Keratinocyte (primary cell): ENCODE data around the gene DHX15. TPM values are rescaled to one million over a fixed set of nuclear protein-coding genes. Genes with fewer than 3 reads are reported as not detected.

Experiments used
- DNase-seq: peaks from one replicate; pipeline ENCODE4 v3.0.0-alpha.2; 2011; ENCODE audit warnings: low read depth, missing footprints, low spot score
- FAIRE-seq: peaks from 2 replicates; lab custom pipeline; 2011; peaks lifted over from hg19 to GRCh38; lab: Jason Lieb, UNC
- H2AFZ ChIP-seq: 2 replicates; pipeline ENCODE4 v1.6.0; 2012; ENCODE audit warnings: low read length, control low read depth, inconsistent platforms; ENCODE audit not compliant: control insufficient read depth
- H3K27ac ChIP-seq: 2 replicates; pipeline ENCODE4 v1.5.1; 2011; ENCODE audit warnings: low read length; ENCODE audit not compliant: control insufficient read depth, insufficient read depth
- H3K27me3 ChIP-seq: 3 replicates; pipeline ENCODE4 v1.6.0; 2011; ENCODE audit warnings: low read length; ENCODE audit not compliant: control insufficient read depth, insufficient read depth; ENCODE audit errors: extremely low read depth
- H3K36me3 ChIP-seq, 2 experiments: 2 replicates in 1 of 2; 3 replicates in 1 of 2; pipeline ENCODE4 v1.5.1; 2011; ENCODE audit warnings: low read length in 2 of 2, mild to moderate bottlenecking in 1 of 2; ENCODE audit not compliant: control insufficient read depth in 2 of 2, insufficient read depth in 2 of 2; ENCODE audit errors: extremely low read depth in 1 of 2
- H3K4me1 ChIP-seq: 3 replicates; pipeline ENCODE4 v1.5.1; 2011; ENCODE audit warnings: low read length; ENCODE audit not compliant: control insufficient read depth, insufficient read depth; ENCODE audit errors: extremely low read depth
- H3K4me2 ChIP-seq: 3 replicates; pipeline ENCODE4 v1.6.0; 2011; ENCODE audit warnings: low read depth, low read length; ENCODE audit not compliant: control insufficient read depth, insufficient read depth; ENCODE audit errors: extremely low read depth
- H3K4me3 ChIP-seq, 3 experiments: fragments of 200-600 bp in 1 of 3; sonication (generic) in 1 of 3; 2 replicates in 2 of 3; 3 replicates in 1 of 3; pipeline ENCODE4 v1.5.1; 2011 to 2016; ENCODE audit warnings: low read length in 3 of 3, mild to moderate bottlenecking in 3 of 3, control low read depth in 2 of 3, inconsistent platforms in 1 of 3, low read depth in 1 of 3, mixed read lengths in 1 of 3, mixed run types in 1 of 3, moderate library complexity in 1 of 3; ENCODE audit not compliant: control insufficient read depth in 2 of 3, insufficient read depth in 2 of 3; ENCODE audit errors: extremely low read depth in 1 of 3
- H3K79me2 ChIP-seq: 2 replicates; pipeline ENCODE4 v1.6.0; 2012; ENCODE audit warnings: low read length; ENCODE audit not compliant: control insufficient read depth, insufficient read depth
- H3K9ac ChIP-seq: 3 replicates; pipeline ENCODE4 v1.6.0; 2011; ENCODE audit warnings: low read length; ENCODE audit not compliant: control insufficient read depth, insufficient read depth; ENCODE audit errors: extremely low read depth
- H3K9me1 ChIP-seq: 3 replicates; pipeline ENCODE4 v1.6.0; 2011; ENCODE audit warnings: low read length; ENCODE audit not compliant: control insufficient read depth, insufficient read depth; ENCODE audit errors: extremely low read depth
- H3K9me3 ChIP-seq: 2 replicates; pipeline ENCODE4 v1.5.1; 2012; ENCODE audit warnings: low read depth, low read length; ENCODE audit not compliant: control insufficient read depth
- H4K20me1 ChIP-seq: 3 replicates; pipeline ENCODE4 v1.6.0; 2011; ENCODE audit warnings: low read length; ENCODE audit not compliant: control insufficient read depth, insufficient read depth; ENCODE audit errors: extremely low read depth
- EZH2 ChIP-seq: IDR thresholded peaks from one replicate; pipeline ENCODE4 v1.6.1; 2012; ENCODE audit warnings: inconsistent platforms, mild to moderate bottlenecking, low read length, moderate library complexity
- dilution Hi-C: fragments of 300-500 bp; cut with MboI; formaldehyde crosslinking; loops from one replicate; pipeline ENCODE4 v1.7.0; 2020; ENCODE audit warnings: low sequenced_read_pairs; ENCODE audit not compliant: extremely low pct_ligation_motif_present
- polyA plus RNA-seq, 5 experiments: library from polyadenylated mRNA; depleted of rRNA in 3 of 5; stranded (reverse) in 3 of 5; stranded (forward) in 1 of 5; unstranded in 1 of 5; fragments of >200 nt; gene quantifications; 1 replicate in 1 of 5; 2 replicates in 3 of 5; 3 replicates in 1 of 5; pipeline versions ENCODE4 v1.2.1 to v1.2.3, GENCODE V29; 2011 to 2012; ENCODE audit warnings: missing spikeins in 2 of 5, low read depth in 1 of 5, low replicate concordance in 1 of 5
- small RNA-seq, 3 experiments: library from RNA; depleted of rRNA; stranded (forward); fragments of <200 nt; gene quantifications; one replicate each; pipeline ENCODE3, GENCODE V24; 2012; ENCODE audit warnings: low read depth in 3 of 3, low replicate concordance in 1 of 3; ENCODE audit not compliant: insufficient read length in 3 of 3
- TF ChIP-seq, protein P1 (sequence below), 3 experiments: IDR thresholded peaks in 1 of 3; conservative IDR thresholded peaks in 1 of 3; optimal IDR thresholded peaks in 1 of 3; 2 replicates in 2 of 3; 3 replicates in 1 of 3; pipeline versions ENCODE3 to v1.5.1; 2011; ENCODE audit warnings: low read length in 3 of 3, mild to moderate bottlenecking in 3 of 3, moderate library complexity in 2 of 3, control low read depth in 1 of 3, inconsistent platforms in 1 of 3; ENCODE audit not compliant: insufficient read depth in 2 of 3; ENCODE audit errors: extremely low read depth in 1 of 3

The DHX15 gene
- polyA plus RNA-seq, 1 donor (not counting 4 experiments of a cell fraction or from before 2014, with no cell fraction given) = 206 TPM

GRCh38 chr4:24482871-24483270 is 101.5 kb downstream of the DHX15 start:
- dilution Hi-C loops = no loop called here
- FAIRE-seq (no peak), DNase-seq (no peak)
- no peaks in the 10 kb centered on the region for H3K79me2 ChIP-seq
- H3K9ac ChIP-seq = no peak overlapping the region
- peaks cover 15% of the 10 kb centered on the region for H3K27me3 ChIP-seq
- no peaks in the 10 kb centered on the region for H3K36me3 ChIP-seq
- TF ChIP-seq, protein P1, sequence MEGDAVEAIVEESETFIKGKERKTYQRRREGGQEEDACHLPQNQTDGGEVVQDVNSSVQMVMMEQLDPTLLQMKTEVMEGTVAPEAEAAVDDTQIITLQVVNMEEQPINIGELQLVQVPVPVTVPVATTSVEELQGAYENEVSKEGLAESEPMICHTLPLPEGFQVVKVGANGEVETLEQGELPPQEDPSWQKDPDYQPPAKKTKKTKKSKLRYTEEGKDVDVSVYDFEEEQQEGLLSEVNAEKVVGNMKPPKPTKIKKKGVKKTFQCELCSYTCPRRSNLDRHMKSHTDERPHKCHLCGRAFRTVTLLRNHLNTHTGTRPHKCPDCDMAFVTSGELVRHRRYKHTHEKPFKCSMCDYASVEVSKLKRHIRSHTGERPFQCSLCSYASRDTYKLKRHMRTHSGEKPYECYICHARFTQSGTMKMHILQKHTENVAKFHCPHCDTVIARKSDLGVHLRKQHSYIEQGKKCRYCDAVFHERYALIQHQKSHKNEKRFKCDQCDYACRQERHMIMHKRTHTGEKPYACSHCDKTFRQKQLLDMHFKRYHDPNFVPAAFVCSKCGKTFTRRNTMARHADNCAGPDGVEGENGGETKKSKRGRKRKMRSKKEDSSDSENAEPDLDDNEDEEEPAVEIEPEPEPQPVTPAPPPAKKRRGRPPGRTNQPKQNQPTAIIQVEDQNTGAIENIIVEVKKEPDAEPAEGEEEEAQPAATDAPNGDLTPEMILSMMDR (optimal IDR thresholded peaks at IDR 0.05 in 1 of 3, IDR thresholded peaks at IDR 0.05 in 1 of 3, conservative IDR thresholded peaks at IDR 0.05 in 1 of 3; ENCODE audit: extremely low read depth in 1 of 3, insufficient read depth in 2 of 3, low read length in 3 of 3) = no peak
- no peak for TF ChIP-seq EZH2
- no peaks in the 10 kb centered on the region for H3K4me1 ChIP-seq
- no peaks in the 10 kb centered on the region for H3K9me1 ChIP-seq
- H3K9me3 ChIP-seq = no peaks in the 10 kb centered on the region
- H2AFZ ChIP-seq = no peak overlapping the region
- no peak overlapping the region for H3K4me3 ChIP-seq
- H3K4me2 ChIP-seq = no peak overlapping the region
- H3K27ac ChIP-seq = no peak overlapping the region
- H4K20me1 ChIP-seq = no peaks in the 10 kb centered on the region

DNA sequence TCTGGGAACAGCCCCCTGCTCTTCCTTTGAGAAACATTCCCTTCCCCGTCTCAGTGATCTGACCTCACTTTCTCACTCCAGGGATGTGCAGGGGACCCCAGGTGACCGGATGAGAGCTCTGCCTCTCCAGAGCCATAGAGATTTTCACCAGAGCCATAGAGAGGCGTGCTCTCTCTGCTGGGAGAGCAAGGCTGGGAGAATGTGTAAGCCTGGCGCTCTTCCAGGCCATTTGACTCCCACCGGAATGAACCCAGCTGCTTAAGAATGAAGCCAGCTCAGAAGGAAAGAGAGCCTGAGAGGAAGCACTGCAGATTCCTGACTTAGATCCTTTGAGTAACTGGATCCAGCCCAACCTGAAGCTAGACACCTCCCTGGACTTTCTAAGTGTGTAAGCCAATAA is 106.4 kb downstream of the DHX15 start:
- no peak overlapping the region for H3K4me3 ChIP-seq
- no peak overlapping the region for H3K9ac ChIP-seq
- dilution Hi-C loops = no loop called here
- DNase-seq (no peak), FAIRE-seq (no peak)
- H3K36me3 ChIP-seq = no peaks in the 10 kb centered on the region
- TF ChIP-seq EZH2 = no peak
- TF ChIP-seq, protein P1 (optimal IDR thresholded peaks at IDR 0.05 in 1 of 3, IDR thresholded peaks at IDR 0.05 in 1 of 3, conservative IDR thresholded peaks at IDR 0.05 in 1 of 3; ENCODE audit: extremely low read depth in 1 of 3, insufficient read depth in 2 of 3, low read length in 3 of 3) = no peak
- peaks cover 12% of the 10 kb centered on the region for H3K27me3 ChIP-seq
- H3K4me1 ChIP-seq = peaks cover 4% of the 10 kb centered on the region
- H4K20me1 ChIP-seq = no peaks in the 10 kb centered on the region
- no peaks in the 10 kb centered on the region for H3K9me3 ChIP-seq
- no peak overlapping the region for H3K4me2 ChIP-seq
- H3K27ac ChIP-seq = no peak overlapping the region
- H2AFZ ChIP-seq = no peak overlapping the region
- H3K9me1 ChIP-seq = no peaks in the 10 kb centered on the region
- H3K79me2 ChIP-seq = no peaks in the 10 kb centered on the region

Small RNA genes within 50 kb of the gene (small RNA-seq; reads per million reads assigned to genes)
- gene MIR573 (1.5 to 39.9 (median 2.3) reads per million in 3 experiments), gene RN7SL16P (0 reads per million in 3 experiments)

Other genes with a start within 250 kb of the DHX15 start
- gene SOD3, start 211.0 kb upstream of the DHX15 start, polyA plus RNA-seq = 0.07 TPM in 1 of 3 replicates, not detected in the others